Small intestine (tissue), 7 donors: Measurements from ENCODE around the gene SGF29. TPM values are rescaled to one million over a fixed set of nuclear protein-coding genes. Genes with fewer than 3 reads are reported as not detected.
"Not testable (repeated sequence)": the region's sequence is repeated elsewhere in the genome, so short reads cannot be mapped to it uniquely, and the experiment has no call there.

ENCODE experiments used
- DNase-seq, 2 donors: peaks; one replicate each; pipeline versions ENCODE4 v3.0.0 to v3.0.0-alpha.2; 2013
- FAIRE-seq: peaks from 2 replicates; lab custom pipeline; 2012; peaks lifted over from hg19 to GRCh38; lab: Jason Lieb, UNC
- H3K27ac ChIP-seq, 3 donors: one replicate each; pipeline ENCODE4 v1.5.1; 2013; ENCODE audit warnings: low read length in 2 of 3, mild to moderate bottlenecking in 2 of 3, control low read depth in 1 of 3, inconsistent platforms in 1 of 3, low read depth in 1 of 3, moderate library complexity in 1 of 3
- H3K27me3 ChIP-seq, 3 donors: one replicate each; pipeline ENCODE4 v1.6.1; 2013; ENCODE audit warnings: low read length in 3 of 3, inconsistent platforms in 1 of 3; ENCODE audit not compliant: control insufficient read depth in 3 of 3, insufficient read depth in 3 of 3
- H3K36me3 ChIP-seq, 3 donors: one replicate each; pipeline ENCODE4 v1.6.1; 2013; ENCODE audit warnings: low read length in 3 of 3, inconsistent platforms in 1 of 3, low read depth in 1 of 3, mild to moderate bottlenecking in 1 of 3, moderate library complexity in 1 of 3; ENCODE audit not compliant: control insufficient read depth in 3 of 3, insufficient read depth in 2 of 3
- H3K4me1 ChIP-seq, 3 donors: one replicate each; pipeline ENCODE4 v1.6.1; 2013; ENCODE audit warnings: low read length in 2 of 3, inconsistent platforms in 1 of 3, low read depth in 1 of 3, mild to moderate bottlenecking in 1 of 3, moderate library complexity in 1 of 3; ENCODE audit not compliant: control insufficient read depth in 3 of 3, insufficient read depth in 2 of 3
- H3K4me3 ChIP-seq, 3 donors: one replicate each; pipeline ENCODE4 v1.5.1; 2013; ENCODE audit warnings: low read length in 3 of 3, control low read depth in 1 of 3, inconsistent platforms in 1 of 3, low read depth in 1 of 3, mild to moderate bottlenecking in 1 of 3, moderate library complexity in 1 of 3
- H3K9me3 ChIP-seq, 2 donors: one replicate each; pipeline ENCODE4 v1.6.1; 2013; ENCODE audit warnings: low read depth in 1 of 2, low read length in 1 of 2; ENCODE audit not compliant: control insufficient read depth in 2 of 2, insufficient read depth in 1 of 2
- WGBS, 3 donors: extraction: QIAGEN DNeasy Blood & Tissue Kit; methylation state at CpG; one replicate each; pipeline ENCODE4 v1.1.7; 2013; 5-methylcytosine and 5-hydroxymethylcytosine counted together
- polyA plus RNA-seq, 4 donors: library from polyadenylated mRNA; stranded (reverse) in 3 of 4; unstranded in 1 of 4; fragments of 200-250 nt in 3 of 4; fragments of 120-200 nt in 1 of 4; gene quantifications; one replicate each; pipeline versions ENCODE4 v1.2.1 to v1.2.3, GENCODE V29; 2013
- donor health status: healthy with polysubstance abuse.
- donor health status: control.
- donor health status: control.
- donor health status: Bipolar disorder and iron deficiency.
- donor health status: healthy.

Gene SGF29
- polyA plus RNA-seq, 4 donors = 18.1 to 46.3 (median 34.1) TPM

- H3K27me3 ChIP-seq, H3K27ac ChIP-seq, DNase-seq, H3K9me3 ChIP-seq, H3K4me3 ChIP-seq: not testable (repeated sequence)
- peaks cover 0 to 20% (median 0%) of the 10 kb centered on the region in 3 donors for H3K36me3 ChIP-seq
- peak; percentile 19 for FAIRE-seq
- peaks cover 0 to 27% (median 2%) of the 10 kb centered on the region in 3 donors for H3K4me1 ChIP-seq
- no CpG with 5 or more reads among the region's 17 CpGs for WGBS, 3 donors
Measured at GRCh38 chr16:28599377-28600285, 45.9 kb downstream of the SGF29 start.

DNA sequence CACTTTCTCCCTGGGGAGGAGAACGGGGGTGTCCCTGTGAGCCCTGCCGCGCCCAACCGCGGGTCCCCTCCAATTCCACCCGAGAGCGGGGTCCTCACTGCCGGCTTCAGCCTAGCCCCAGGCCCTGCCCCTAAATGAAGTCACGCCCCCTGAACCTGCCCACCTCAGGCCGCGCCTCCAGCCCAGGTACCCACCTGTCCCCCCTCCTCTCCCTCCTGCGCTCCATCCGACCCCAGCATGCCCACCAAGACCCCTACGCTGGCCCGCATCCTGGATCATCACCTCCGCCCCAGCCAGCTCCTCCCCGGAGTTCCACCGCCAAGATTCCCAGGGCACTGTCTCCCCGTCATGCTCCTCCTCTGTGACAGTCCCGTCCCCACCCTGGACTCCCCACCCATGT is 47.2 kb downstream of the SGF29 start:
- Histone ChIP-seq H3K4me1 (peaks cover 0 to 23% (median 2%) of the 10 kb centered on the region in 3 donors), H3K27ac (peak overlapping the region in 1 of 3 donors; percentile 42), H3K36me3 (peaks cover 0 to 31% (median 2%) of the 10 kb centered on the region in 3 donors)
- DNase-seq, H3K4me3 ChIP-seq, H3K9me3 ChIP-seq, H3K27me3 ChIP-seq, FAIRE-seq: not testable (repeated sequence)
- 39 to 41% (median 40%) methylated on average over 6 to 14 of the region's 20 CpGs for WGBS, 3 donors

GRCh38 chr16:28601589-28601988 is 47.9 kb downstream of the SGF29 start:
- H3K27me3 ChIP-seq, H3K9me3 ChIP-seq, H3K4me3 ChIP-seq, H3K27ac ChIP-seq, DNase-seq, FAIRE-seq: not testable (repeated sequence)
- Histone ChIP-seq H3K36me3 (peaks cover 0 to 34% (median 6%) of the 10 kb centered on the region in 3 donors), H3K4me1 (peaks cover 0 to 17% (median 2%) of the 10 kb centered on the region in 3 donors)
- 86 to 91% (median 87%) methylated on average over 10 to 12 of the region's 13 CpGs for WGBS, 3 donors

GRCh38 chr16:28602062-28602461 is 48.3 kb downstream of the SGF29 start:
- Histone ChIP-seq H3K36me3 (peaks cover 0 to 38% (median 6%) of the 10 kb centered on the region in 3 donors), H3K4me1 (peaks cover 0 to 15% (median 2%) of the 10 kb centered on the region in 3 donors)
- not testable (repeated sequence) for H3K4me3 ChIP-seq, H3K27me3 ChIP-seq, H3K27ac ChIP-seq, H3K9me3 ChIP-seq, DNase-seq, FAIRE-seq
- 27 to 68% (median 67%) methylated on average over 2 to 5 of the region's 10 CpGs for WGBS, 3 donors

- Histone ChIP-seq H3K27ac (no peak overlapping the region), H3K27me3 (no peaks in the 10 kb centered on the region), H3K4me3 (no peak overlapping the region), H3K9me3 (no peaks in the 10 kb centered on the region), H3K36me3 (peaks cover 0 to 42% (median 6%) of the 10 kb centered on the region in 3 donors), H3K4me1 (peaks cover 0 to 10% (median 2%) of the 10 kb centered on the region in 3 donors)
- no peak for DNase-seq
- FAIRE-seq = no peak
- WGBS, 3 donors = 45 to 66% (median 56%) methylated on average over 5 of the region's 6 CpGs
Measured at GRCh38 chr16:28602529-28602928, 48.8 kb downstream of the SGF29 start.

GRCh38 chr16:28603381-28604185 is 49.9 kb downstream of the SGF29 start:
- Histone ChIP-seq H3K4me1 (peaks cover 0 to 3% (median 0%) of the 10 kb centered on the region in 3 donors), H3K27me3 (no peaks in the 10 kb centered on the region), H3K36me3 (peaks cover 0 to 53% (median 6%) of the 10 kb centered on the region in 3 donors), H3K27ac (no peak overlapping the region), H3K9me3 (no peaks in the 10 kb centered on the region), H3K4me3 (no peak overlapping the region)
- WGBS, 3 donors = 82 to 88% (median 87%) methylated on average over 11 of the region's 11 CpGs
- FAIRE-seq = no peak
- DNase-seq = no peak

GRCh38 chr16:28604186-28604565 is 50.5 kb downstream of the SGF29 start:
- no peak for FAIRE-seq
- peaks cover 0 to 7% (median 0%) of the 10 kb centered on the region in 3 donors for H3K4me1 ChIP-seq
- no peak for DNase-seq
- no peaks in the 10 kb centered on the region for H3K9me3 ChIP-seq
- no peak overlapping the region for H3K27ac ChIP-seq
- 71 to 84% (median 84%) methylated on average over 8 of the region's 8 CpGs for WGBS, 3 donors
- peaks cover 0 to 57% (median 6%) of the 10 kb centered on the region in 3 donors for H3K36me3 ChIP-seq
- no peak overlapping the region for H3K4me3 ChIP-seq
- H3K27me3 ChIP-seq = no peaks in the 10 kb centered on the region
